Stimulated activated CD4-positive, alpha-beta T cell treated with anti-CD3 and anti-CD28 coated beads, Interleukin-2, amount 100 ng/mL, for 4 hours (primary cell): Measurements from ENCODE around the gene CRACDL.

Experiments
- DNase-seq: peaks from one replicate; pipeline ENCODE4 v3.0.0-alpha.2; 2020; ENCODE audit warnings: low read depth

Gene CRACDL

GRCh38 chr2:98748292-98749065 is 187.5 kb downstream of the CRACDL start:
- no peak for DNase-seq

- DNase-seq = no peak
Observed at GRCh38 chr2:98747888-98748287, 188.1 kb downstream of the CRACDL start.

- DNase-seq = no peak
Observed at GRCh38 chr2:98746426-98746825, 189.6 kb downstream of the CRACDL start.

- DNase-seq = no peak
Observed at GRCh38 chr2:98744595-98744994, 191.4 kb downstream of the CRACDL start.
